NCI-H1417 (cell line): ENCODE data around the gene HNRNPA2B1.

Experiments
- DNase-seq, 3 experiments: peaks; one replicate each; lab custom pipeline; 2025; lab: John Stamatoyannopoulos, UW

HNRNPA2B1 gene

GRCh38 chr7:26200444-26201246 lies at the start of gene HNRNPA2B1:
HNRNPA2B1 (minus strand) TSS chr7:26200746; CDS start chr7:26200577, 169 bp downstream.
- DNase-seq, result peak; percentile 99 to 100 (median 100)

DNA sequence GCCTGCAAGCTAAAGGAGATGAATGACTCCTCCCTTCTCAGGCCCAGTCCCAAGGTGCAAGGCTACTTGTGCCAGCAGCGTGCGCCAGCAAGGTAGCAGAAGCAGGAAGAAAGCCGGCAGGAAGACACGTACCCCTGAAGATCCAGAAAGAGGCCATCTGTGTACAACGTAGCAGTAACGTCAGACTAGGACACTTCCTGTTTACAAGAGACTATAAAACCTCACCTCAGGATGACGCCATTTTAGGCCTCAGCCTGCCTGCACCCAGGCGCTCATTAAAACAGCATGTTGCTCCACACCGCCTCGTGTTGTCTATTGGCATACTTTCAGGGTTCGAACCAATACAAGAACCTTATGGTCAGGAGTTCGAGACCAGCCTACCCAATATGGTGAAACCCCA lies 49.7 kb upstream of the HNRNPA2B1 start:
- no peak for DNase-seq

- DNase-seq, result no peak
Observed at GRCh38 chr7:26245150-26245549, 44.6 kb upstream of the HNRNPA2B1 start.

GRCh38 chr7:26238032-26238431 lies 37.5 kb upstream of the HNRNPA2B1 start:
- no peak for DNase-seq

- DNase-seq, result no peak
Observed at GRCh38 chr7:26237035-26237807, 36.7 kb upstream of the HNRNPA2B1 start.

GRCh38 chr7:26233902-26234511 lies 33.5 kb upstream of the HNRNPA2B1 start:
- no peak for DNase-seq

- DNase-seq, result no peak
Observed at GRCh38 chr7:26227987-26228386, 27.4 kb upstream of the HNRNPA2B1 start.

DNA sequence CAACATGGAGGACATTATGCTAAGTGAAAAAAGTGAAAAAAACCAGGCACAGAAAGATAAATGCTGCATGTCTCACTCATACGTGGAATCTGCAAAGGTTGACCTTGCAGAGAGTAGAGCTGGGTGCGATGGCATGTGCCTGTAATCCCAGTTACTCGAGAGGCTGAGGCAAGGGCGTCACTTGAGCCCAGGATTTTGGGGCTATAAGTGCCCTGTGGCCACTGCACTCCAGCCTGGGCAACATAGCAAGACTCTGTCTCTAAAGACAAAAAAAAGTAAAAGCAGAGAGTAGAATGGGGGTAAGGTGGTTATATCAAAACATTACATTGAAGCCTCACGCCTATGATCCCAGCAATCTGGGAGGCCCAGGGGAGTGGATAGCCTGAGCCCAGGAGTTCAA lies 23.8 kb upstream of the HNRNPA2B1 start:
- DNase-seq, result no peak

GRCh38 chr7:26216049-26216448 lies 15.5 kb upstream of the HNRNPA2B1 start:
- DNase-seq, result no peak

GRCh38 chr7:26213807-26214515 lies 13.4 kb upstream of the HNRNPA2B1 start:
- no peak for DNase-seq

GRCh38 chr7:26212921-26213718 lies 12.6 kb upstream of the HNRNPA2B1 start:
- DNase-seq, result no peak

- DNase-seq, result no peak
Observed at GRCh38 chr7:26208040-26208439, 7.5 kb upstream of the HNRNPA2B1 start.

DNA sequence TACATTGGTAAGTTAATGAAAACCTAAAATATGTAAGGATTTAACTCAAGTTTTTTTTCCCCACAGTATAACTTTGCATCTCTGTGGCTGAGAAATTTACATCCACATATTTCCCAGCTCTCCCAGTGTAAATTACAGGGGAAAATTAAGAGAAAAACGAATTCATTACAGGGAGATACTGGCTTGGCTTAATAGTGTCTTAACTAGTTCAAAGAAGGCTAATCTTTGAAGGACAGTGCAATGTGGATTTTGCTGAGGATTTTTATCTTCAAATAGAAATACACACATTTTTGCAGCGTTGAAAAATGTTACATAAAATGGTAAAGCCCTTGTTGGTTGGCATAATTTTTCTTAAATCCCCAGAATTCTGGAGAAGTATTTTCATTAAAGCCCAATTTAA lies 2.5 kb upstream of the HNRNPA2B1 start:
- DNase-seq, result no peak

DNA sequence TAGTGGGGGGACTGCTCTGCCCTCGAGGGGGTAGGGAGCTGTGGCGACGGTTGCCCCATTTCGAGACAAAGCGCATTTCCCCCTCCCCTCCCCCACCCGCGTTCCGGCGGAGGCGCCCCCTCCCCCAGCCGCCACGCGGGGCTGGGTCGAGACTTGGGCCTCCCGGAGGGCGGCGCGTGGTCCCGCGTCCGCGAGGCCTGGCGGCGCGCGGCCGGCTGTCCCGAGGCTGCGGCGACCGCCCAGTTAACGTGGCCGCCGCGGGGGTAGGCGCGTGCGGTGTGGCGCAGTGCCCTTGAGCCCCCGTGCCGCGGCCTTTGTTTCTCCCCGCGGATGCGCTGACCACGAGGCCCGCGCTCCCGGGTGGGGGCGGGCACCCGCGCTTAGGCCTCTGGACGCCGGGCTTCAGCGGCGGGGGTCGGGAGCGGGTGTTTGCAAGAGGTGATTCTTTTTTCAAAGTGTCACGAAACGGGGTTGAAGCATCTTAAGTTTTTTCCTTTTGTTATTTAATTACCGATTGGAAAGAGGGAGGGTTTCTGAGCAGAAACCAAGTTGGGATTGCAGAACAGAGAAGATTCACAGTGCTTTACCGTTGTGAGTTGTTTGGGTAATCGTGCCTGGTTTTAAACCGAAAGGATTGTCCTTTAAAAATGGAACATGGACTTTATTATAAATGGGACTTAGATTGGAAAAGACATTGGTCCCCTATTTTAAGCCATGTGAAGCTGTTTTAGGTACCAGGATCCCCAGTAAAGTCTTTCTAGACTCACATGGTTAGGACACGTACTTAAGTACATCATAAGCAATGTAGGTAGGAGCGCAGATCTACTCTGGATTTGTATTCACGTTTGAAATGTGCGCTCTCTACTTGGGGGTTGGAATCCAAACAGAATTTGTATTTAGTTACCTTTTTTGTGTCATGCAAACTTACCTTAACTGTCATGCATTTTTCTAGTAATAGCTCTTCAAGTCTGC lies 1.8 kb upstream of the HNRNPA2B1 start:
- DNase-seq, result peak; percentile 49 to 90 (median 85)

GRCh38 chr7:26201247-26202018 lies 887 bp upstream of the HNRNPA2B1 start, which contains the start of gene CBX3:
CBX3 (plus strand) TSS chr7:26201745; CDS start chr7:26202999, 1,254 bp downstream.
- DNase-seq, result peak; percentile 95 to 99 (median 98)

GRCh38 chr7:26200038-26200443 lies 505 bp downstream of the HNRNPA2B1 start:
- DNase-seq, result peak; percentile 80 to 96 (median 92)

DNA sequence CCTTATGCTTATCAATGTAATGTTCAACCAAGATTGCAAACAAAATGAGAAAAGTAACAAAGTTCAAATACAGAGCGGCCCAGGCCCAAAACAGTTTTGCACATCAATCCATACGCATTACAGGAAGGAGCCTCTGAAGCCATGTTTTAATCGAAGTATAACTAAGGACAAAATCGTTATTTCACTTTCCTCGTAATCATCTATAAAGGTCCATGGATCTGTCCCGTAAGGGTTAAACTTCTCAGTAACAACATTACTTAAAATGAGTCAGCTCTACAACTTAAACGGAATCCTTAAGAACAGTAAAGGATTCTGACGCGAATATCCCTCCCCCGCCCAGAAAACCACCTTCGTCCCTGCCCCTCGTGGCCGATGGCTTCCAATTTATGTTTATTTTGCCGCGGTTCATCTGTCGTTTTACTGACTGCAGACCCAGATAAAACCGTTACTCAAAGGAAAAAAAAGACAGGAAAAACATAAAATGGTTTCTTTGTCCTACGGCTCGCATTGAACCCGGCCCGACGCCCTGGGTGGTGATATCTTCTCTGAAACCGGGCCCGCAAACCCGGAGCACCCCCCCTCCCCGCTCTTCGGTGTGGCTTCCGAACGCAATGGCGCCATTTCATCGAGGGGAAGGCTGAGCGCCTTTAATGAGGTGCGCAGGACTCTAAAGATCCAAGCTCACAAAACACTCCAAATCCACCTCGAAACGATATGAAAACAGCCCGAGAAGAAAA lies 1.1 kb downstream of the HNRNPA2B1 start:
- peak; percentile 80 to 96 (median 90) for DNase-seq

GRCh38 chr7:26198781-26199169 lies 1.8 kb downstream of the HNRNPA2B1 start:
- no peak for DNase-seq
